K562 (cell line): ENCODE results near the gene BCAS3. TPM values are rescaled to one million over a fixed set of nuclear protein-coding genes. Genes with fewer than 3 reads are reported as not detected.

Source experiments
- polyA plus RNA-seq, 8 experiments: library from polyadenylated mRNA; depleted of rRNA in 4 of 8; stranded (reverse) in 5 of 8; unstranded in 3 of 8; fragments of >200 nt; fragmentation: Nextera tagmentation in 2 of 8; fragmentation: Illumina TruSeq in 1 of 8; extraction: Ambion mirVana in 2 of 8; extraction: Trizol in 1 of 8; gene quantifications; 2 replicates each; pipeline versions ENCODE4 v1.2.1 to v1.2.3, GENCODE V29; 2011 to 2014; ENCODE audit warnings: inconsistent platforms in 1 of 8, missing spikeins in 1 of 8
- total RNA-seq, 7 experiments: library from RNA; depleted of rRNA in 6 of 7; stranded (reverse); fragments of >200 nt in 6 of 7; fragmentation: Illumina TruSeq in 2 of 7; extraction: Trizol in 2 of 7; gene quantifications; 2 replicates each; pipeline versions ENCODE4 v1.2.1 to v1.2.3, GENCODE V29; 2011 to 2021; ENCODE audit warnings: low replicate concordance in 1 of 7
- TF ChIP-seq, protein P1 (sequence below), 3 experiments: fragments of 200-800 bp in 1 of 3; fragments of 250-450 bp in 1 of 3; fragments of 450-650 bp in 1 of 3; sonication (Bioruptor Pico) in 1 of 3; sonication (Bioruptor generic) in 1 of 3; formaldehyde crosslinking in 1 of 3; IDR thresholded peaks; 2 replicates each; pipeline versions ENCODE4 v1.6.1 to v1.8.0; 2016 to 2022; ENCODE audit warnings: mild to moderate bottlenecking in 2 of 3, missing genetic modification characterization in 2 of 3, missing compliant biosample characterization in 1 of 3, moderate library complexity in 1 of 3
- TF ChIP-seq, protein P2 (sequence below), 2 experiments: fragments of 450-650 bp in 1 of 2; IDR thresholded peaks; 2 replicates each; pipeline ENCODE4 v1.6.1; 2011 to 2017; ENCODE audit warnings: low read depth in 2 of 2, antibody characterized with exemption in 1 of 2, borderline replicate concordance in 1 of 2, low read length in 1 of 2, mild to moderate bottlenecking in 1 of 2, mixed read lengths in 1 of 2; ENCODE audit not compliant: control insufficient read depth in 1 of 2

BCAS3 gene
- total and polyA plus RNA-seq, 9 of the 15 experiments (the other 6 are each of a cell fraction or from before 2014, with no cell fraction given), result 1.9 to 5.5 (median 3.5) TPM

DNA sequence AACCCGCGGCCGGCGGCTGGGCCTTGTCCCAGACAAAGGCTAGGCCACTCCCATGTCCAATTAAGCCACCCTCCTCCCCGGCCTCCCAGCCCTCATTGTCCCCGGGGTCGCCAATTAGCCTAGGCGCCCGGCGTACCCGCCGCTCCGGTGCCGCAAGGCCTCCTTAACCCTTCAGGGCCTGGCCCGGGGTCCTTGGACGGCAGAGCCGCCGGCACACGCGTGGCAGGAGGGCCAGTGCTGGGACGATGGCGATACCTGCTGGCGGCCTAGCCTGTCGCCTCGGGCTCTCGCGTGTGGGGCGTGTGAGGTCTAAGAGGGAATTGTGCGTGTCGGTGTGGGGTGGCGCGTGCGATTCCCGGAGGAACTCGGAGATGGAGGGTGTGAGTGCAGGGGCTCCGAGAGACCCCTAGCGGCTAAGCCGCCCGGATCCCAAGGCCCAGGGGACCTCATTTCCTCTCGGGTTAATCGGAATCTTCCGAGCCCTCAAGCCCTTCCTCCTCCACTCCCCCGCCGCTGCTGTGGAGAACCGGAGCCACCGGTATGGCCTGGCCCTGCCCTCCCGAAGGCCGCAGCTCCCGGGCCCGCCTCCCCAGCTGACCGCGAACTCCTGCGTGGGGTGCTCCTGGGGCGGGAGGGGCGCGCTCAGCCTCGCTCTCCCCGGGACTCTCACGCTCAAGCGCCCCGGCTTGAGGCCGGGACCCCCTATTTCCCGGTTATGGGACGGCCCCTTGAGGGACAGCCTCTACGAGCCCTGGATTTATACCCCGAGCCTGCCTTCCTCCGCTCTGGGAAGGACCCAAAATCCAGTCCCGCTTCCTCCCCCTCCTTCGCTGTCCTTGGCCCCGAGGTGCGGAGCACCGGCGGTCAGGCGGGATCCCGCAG is 733.9 kb downstream of the BCAS3 start (continued):
- TF ChIP-seq, protein P1, sequence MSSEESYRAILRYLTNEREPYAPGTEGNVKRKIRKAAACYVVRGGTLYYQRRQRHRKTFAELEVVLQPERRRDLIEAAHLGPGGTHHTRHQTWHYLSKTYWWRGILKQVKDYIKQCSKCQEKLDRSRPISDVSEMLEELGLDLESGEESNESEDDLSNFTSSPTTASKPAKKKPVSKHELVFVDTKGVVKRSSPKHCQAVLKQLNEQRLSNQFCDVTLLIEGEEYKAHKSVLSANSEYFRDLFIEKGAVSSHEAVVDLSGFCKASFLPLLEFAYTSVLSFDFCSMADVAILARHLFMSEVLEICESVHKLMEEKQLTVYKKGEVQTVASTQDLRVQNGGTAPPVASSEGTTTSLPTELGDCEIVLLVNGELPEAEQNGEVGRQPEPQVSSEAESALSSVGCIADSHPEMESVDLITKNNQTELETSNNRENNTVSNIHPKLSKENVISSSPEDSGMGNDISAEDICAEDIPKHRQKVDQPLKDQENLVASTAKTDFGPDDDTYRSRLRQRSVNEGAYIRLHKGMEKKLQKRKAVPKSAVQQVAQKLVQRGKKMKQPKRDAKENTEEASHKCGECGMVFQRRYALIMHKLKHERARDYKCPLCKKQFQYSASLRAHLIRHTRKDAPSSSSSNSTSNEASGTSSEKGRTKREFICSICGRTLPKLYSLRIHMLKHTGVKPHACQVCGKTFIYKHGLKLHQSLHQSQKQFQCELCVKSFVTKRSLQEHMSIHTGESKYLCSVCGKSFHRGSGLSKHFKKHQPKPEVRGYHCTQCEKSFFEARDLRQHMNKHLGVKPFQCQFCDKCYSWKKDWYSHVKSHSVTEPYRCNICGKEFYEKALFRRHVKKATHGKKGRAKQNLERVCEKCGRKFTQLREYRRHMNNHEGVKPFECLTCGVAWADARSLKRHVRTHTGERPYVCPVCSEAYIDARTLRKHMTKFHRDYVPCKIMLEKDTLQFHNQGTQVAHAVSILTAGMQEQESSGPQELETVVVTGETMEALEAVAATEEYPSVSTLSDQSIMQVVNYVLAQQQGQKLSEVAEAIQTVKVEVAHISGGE (CRISPR knock-in tag; IDR thresholded peaks at IDR 0.05), result peak in 1 of 3 experiments; percentile 96; a peak in 2 of 6 replicates
- TF ChIP-seq, protein P2, sequence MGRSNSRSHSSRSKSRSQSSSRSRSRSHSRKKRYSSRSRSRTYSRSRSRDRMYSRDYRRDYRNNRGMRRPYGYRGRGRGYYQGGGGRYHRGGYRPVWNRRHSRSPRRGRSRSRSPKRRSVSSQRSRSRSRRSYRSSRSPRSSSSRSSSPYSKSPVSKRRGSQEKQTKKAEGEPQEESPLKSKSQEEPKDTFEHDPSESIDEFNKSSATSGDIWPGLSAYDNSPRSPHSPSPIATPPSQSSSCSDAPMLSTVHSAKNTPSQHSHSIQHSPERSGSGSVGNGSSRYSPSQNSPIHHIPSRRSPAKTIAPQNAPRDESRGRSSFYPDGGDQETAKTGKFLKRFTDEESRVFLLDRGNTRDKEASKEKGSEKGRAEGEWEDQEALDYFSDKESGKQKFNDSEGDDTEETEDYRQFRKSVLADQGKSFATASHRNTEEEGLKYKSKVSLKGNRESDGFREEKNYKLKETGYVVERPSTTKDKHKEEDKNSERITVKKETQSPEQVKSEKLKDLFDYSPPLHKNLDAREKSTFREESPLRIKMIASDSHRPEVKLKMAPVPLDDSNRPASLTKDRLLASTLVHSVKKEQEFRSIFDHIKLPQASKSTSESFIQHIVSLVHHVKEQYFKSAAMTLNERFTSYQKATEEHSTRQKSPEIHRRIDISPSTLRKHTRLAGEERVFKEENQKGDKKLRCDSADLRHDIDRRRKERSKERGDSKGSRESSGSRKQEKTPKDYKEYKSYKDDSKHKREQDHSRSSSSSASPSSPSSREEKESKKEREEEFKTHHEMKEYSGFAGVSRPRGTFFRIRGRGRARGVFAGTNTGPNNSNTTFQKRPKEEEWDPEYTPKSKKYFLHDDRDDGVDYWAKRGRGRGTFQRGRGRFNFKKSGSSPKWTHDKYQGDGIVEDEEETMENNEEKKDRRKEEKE (IDR thresholded peaks at IDR 0.05; ENCODE audit: borderline replicate concordance in 1 of 2, control insufficient read depth in 1 of 2, low read depth in 2 of 2, low read length in 1 of 2), result 0 out of 4 replicates have a peak, but pooled peaks of 1 of the 2 experiments have one; percentile 5
